Measurements from ENCODE around the gene AFMID.

DNA sequence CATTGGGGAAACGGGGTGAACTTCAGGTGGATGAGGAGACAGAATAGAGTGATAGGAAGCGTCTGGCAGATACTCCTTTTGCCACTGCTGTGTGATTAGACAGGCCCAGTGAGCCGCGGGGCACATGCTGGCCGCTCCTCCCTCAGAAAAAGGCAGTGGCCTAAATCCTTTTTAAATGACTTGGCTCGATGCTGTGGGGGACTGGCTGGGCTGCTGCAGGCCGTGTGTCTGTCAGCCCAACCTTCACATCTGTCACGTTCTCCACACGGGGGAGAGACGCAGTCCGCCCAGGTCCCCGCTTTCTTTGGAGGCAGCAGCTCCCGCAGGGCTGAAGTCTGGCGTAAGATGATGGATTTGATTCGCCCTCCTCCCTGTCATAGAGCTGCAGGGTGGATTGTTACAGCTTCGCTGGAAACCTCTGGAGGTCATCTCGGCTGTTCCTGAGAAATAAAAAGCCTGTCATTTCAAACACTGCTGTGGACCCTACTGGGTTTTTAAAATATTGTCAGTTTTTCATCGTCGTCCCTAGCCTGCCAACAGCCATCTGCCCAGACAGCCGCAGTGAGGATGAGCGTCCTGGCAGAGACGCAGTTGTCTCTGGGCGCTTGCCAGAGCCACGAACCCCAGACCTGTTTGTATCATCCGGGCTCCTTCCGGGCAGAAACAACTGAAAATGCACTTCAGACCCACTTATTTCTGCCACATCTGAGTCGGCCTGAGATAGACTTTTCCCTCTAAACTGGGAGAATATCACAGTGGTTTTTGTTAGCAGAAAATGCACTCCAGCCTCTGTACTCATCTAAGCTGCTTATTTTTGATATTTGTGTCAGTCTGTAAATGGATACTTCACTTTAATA, 37.3 kb downstream of the AFMID start:
- TF ChIP-seq TAF1 (IDR thresholded peaks at IDR 0.05; ENCODE audit: borderline replicate concordance, insufficient read depth, low read length) (no peak), POLR2AphosphoS5 (IDR thresholded peaks at IDR 0.05; ENCODE audit: low read depth, low read length) (no peak), SIN3A (IDR thresholded peaks at IDR 0.05; ENCODE audit: borderline replicate concordance, insufficient read depth, low read length) (no peak)
- TF ChIP-seq, protein P1, sequence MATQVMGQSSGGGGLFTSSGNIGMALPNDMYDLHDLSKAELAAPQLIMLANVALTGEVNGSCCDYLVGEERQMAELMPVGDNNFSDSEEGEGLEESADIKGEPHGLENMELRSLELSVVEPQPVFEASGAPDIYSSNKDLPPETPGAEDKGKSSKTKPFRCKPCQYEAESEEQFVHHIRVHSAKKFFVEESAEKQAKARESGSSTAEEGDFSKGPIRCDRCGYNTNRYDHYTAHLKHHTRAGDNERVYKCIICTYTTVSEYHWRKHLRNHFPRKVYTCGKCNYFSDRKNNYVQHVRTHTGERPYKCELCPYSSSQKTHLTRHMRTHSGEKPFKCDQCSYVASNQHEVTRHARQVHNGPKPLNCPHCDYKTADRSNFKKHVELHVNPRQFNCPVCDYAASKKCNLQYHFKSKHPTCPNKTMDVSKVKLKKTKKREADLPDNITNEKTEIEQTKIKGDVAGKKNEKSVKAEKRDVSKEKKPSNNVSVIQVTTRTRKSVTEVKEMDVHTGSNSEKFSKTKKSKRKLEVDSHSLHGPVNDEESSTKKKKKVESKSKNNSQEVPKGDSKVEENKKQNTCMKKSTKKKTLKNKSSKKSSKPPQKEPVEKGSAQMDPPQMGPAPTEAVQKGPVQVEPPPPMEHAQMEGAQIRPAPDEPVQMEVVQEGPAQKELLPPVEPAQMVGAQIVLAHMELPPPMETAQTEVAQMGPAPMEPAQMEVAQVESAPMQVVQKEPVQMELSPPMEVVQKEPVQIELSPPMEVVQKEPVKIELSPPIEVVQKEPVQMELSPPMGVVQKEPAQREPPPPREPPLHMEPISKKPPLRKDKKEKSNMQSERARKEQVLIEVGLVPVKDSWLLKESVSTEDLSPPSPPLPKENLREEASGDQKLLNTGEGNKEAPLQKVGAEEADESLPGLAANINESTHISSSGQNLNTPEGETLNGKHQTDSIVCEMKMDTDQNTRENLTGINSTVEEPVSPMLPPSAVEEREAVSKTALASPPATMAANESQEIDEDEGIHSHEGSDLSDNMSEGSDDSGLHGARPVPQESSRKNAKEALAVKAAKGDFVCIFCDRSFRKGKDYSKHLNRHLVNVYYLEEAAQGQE (IDR thresholded peaks at IDR 0.05; ENCODE audit: insufficient read depth in 1 of 2, low read depth in 2 of 2, low read length in 2 of 2): no peak
